Left lobe of liver (tissue), 2 donors: ENCODE data around the gene TMEM33. TPM values are rescaled to one million over a fixed set of nuclear protein-coding genes. Genes with fewer than 3 reads are reported as not detected.

Experiments used
- ATAC-seq: fragments of 200-7000 bp; cut with Tn5 transposase; one replicate; pipeline ENCODE4 v1.9.1; 2020; ENCODE audit warnings: mild to moderate bottlenecking, moderate library complexity
- DNase-seq: peaks from one replicate; pipeline ENCODE4 v3.0.0-alpha.2; 2020; ENCODE audit warnings: low spot score
- total RNA-seq: library from RNA; stranded (reverse); gene quantifications from one replicate; pipeline ENCODE4 v1.2.1, GENCODE V29; 2021
- donor health status: DM: no; HTN: no; CAD: no; lungs with moderate emphysema.
- donor health status: DM: no; HTN: yes; CAD: no.

The TMEM33 gene
- total RNA-seq, 1 donor from 2014 or later = 49.3 TPM

GRCh38 chr4:41992967-41993857 lies 58.0 kb downstream of the TMEM33 start:
- DNase-seq (no peak), ATAC-seq (no peak)

GRCh38 chr4:41994461-41994985 lies 59.3 kb downstream of the TMEM33 start:
- DNase-seq = no peak
- ATAC-seq = no peak

GRCh38 chr4:41998019-41998418 lies 62.8 kb downstream of the TMEM33 start:
- ATAC-seq (no peak), DNase-seq (no peak)

GRCh38 chr4:41999321-41999720 lies 64.1 kb downstream of the TMEM33 start:
- DNase-seq (no peak), ATAC-seq (no peak)

- ATAC-seq (no peak), DNase-seq (no peak)
These were observed 73.0 kb downstream of the TMEM33 start for GRCh38 chr4:42008011-42008786.

Other genes starting within 250 kb of the TMEM33 start
- not detected for gene PHOX2B, start 186.7 kb upstream of the TMEM33 start, total RNA-seq
- gene DCAF4L1, start 46.3 kb downstream of the TMEM33 start, total RNA-seq = 0.13 TPM
- 22.4 TPM for gene SLC30A9, start 55.1 kb downstream of the TMEM33 start, total RNA-seq
- gene BEND4, start 217.2 kb downstream of the TMEM33 start, total RNA-seq = 0.18 TPM